T-helper 2 cell (primary cell): Measurements from ENCODE around the gene ADIPOQ.
"Not testable (repeated sequence)": the region's sequence is repeated elsewhere in the genome, so short reads cannot be mapped to it uniquely, and the experiment has no call there.

ENCODE experiments used
- DNase-seq, 5 experiments: peaks; one replicate each; pipeline versions ENCODE4 v3.0.0 to v3.0.0-alpha.2; 2012 to 2022

Gene ADIPOQ

DNA sequence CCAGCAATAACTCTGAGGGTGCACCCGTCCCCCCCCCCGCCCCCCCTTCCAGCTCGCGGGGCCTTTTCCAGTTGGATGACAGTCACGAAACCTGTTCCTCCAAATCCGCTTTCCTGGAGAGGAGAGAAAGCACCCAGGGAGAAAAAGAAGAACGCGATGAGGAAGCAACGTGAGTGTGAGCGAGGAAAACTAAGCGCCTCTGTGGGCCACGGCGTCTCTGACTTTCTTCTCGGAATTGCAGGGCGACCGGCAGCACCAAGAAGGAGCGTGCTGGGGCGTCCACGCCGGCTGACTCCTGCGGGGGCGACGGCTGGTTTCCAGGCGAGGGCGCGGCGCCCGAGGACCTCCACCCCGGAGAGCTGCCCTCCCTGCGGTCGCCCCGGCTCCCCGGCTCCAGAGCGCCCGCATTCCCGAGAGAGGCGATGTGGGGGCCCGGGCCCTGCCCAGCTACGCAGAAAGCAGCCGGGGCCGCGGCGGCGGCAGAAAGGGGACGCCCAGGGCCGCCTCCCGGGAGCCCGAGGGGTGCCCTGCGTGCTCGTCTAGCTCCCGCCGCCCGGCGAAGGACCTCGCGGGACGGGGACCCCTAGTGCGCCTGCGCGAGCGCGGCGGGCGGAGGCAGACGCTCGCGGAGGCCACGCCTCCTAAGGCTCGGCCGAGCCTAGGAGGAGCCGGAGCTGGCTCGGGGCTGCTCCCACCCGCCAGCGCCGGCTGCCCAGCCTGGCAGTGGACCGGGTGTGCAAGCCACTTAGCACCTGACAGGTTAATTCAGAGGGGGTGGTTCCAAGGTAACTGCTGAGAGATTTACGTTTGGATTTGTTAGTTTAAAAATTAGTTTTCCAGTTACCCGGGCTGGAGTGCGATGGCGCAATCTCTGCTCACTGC is 15.3 kb upstream of the ADIPOQ start:
- peak; percentile 75 to 90 (median 82) for DNase-seq

DNA sequence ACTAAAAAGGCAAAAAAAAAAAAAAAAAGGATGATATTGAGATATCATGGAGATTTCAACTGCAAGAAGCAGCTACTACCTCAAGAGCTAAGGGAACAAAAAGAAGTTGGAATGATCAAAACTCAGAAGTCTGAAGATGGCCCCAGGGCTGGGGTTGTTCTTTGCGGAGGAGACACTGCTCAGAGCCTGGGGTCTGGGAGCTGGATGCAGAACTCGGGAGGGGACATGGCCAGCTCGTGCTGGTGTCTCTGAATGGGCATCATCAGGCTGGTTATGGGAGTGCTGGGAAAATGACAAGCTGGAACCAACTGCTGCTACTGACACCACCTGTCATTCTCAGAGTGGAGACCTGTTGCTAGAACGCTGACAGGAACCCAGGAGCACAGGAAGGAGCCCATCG is 14.2 kb upstream of the ADIPOQ start:
- no peak for DNase-seq

- DNase-seq, result no peak
These were observed 10.7 kb upstream of the ADIPOQ start for GRCh38 chr3:186831798-186832197.

DNA sequence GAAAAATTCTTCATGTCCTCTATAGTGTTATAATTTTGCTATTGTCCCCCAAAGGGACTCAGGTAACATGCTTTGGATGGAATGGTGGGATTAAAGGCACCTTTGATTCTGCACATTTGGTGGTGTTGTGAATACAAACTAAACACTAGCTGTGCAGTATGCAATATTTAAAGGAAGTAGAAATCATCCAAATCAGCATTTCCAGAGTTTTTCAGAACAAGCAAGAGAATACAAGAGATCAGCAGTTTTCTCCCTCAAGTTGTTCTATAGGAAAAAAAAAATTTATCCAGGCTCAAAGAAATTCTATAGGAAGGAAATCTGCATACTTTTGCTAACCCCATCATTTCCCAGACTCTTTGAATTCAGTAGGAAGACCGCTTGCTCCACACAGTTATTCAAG is 10.2 kb upstream of the ADIPOQ start:
- DNase-seq, result no peak

- DNase-seq, result no peak
These were observed 2.5 kb upstream of the ADIPOQ start for GRCh38 chr3:186839874-186840641.

DNA sequence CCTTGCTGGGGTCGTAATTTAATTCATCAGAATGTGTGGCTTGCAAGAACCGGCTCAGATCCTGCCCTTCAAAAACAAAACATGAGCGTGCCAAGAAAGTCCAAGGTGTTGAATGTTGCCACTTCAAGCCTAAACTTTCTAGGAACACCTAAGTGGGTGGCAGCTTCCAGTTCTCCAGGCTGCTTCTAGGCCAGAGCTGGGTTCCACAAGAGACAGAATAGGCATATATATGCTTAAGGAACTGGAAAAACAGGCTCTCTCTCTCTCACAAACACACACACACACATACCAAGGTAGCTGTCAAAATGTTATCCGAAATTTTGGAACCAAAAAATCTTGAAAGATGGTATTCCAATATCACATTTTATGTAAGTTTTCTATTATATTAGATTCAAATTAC is 890 bp upstream of the ADIPOQ start:
- no peak for DNase-seq

DNA sequence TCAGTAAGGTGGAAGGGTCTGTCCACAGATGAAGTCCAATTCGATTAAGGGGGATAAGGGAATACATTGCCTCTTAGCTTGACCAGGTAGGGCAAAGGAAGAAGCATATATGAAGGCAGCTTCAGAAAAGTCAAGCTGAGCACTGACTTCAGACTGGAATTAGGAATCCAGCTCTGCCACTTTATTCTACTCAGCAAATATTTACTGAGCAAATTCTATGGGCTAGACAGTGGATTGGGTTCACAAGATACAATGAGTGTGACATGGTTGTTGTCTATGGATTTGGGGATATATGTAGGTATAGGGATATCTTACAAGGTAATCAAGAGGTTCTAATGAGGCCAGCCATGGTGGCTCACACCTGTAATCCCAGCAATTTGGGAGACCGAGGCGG is 526 bp downstream of the ADIPOQ start:
- no peak for DNase-seq

GRCh38 chr3:186844908-186845307 is 2.4 kb downstream of the ADIPOQ start:
- DNase-seq, result no peak

GRCh38 chr3:186845756-186846155 is 3.2 kb downstream of the ADIPOQ start:
- no peak for DNase-seq

DNA sequence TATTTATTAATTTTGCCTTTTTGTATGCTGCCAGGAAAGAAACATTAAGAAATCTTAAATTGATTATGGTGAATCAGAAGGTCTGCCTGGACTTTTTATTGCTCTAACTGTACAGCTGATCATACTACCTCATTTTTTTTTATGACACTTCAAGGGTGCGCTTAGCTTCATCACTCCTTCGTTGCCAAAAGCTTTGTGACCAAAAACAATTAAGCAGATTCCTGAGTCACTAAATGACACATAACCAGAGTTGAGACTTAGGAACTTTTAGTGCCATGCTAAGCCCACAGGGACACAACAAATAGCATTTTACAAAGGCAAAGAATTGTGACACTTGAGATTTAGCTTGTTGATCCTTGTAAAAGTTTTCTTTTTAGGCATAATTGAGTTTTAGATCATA is 4.9 kb downstream of the ADIPOQ start:
- DNase-seq, result no peak

DNA sequence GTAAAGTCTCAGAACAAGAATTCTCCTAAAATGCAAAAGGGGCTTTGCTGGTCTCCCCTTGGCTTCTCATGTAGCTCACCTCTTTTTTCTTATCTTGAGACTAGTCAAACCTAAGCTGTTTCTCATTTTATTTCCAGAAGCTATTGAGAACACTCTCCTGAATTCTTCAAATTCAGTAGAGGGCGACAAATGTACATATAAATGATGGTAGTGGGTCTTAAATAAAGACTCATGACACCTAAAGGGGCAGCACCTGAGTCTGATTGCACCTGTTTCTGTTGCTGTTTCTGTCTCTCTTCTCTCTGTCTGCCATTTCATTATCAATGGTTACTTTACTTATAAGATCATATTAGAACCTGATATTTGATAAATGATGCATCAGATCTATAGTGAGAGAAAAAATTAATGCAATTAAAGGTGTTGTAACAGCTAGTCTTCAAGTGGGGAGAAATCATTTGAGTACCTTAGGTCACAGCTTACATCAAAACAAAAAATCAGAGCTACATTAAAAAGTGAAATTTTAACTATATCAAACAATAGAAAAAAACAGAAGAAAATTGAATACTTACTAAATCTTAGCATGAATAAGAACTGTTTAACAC is 7.0 kb downstream of the ADIPOQ start:
- peak in 2 of 5 experiments; percentile 42 to 80 for DNase-seq

GRCh38 chr3:186851835-186852234 is 9.3 kb downstream of the ADIPOQ start:
- DNase-seq, result not testable (repeated sequence)

GRCh38 chr3:186852994-186853393 is 10.5 kb downstream of the ADIPOQ start:
- DNase-seq, result no peak

DNA sequence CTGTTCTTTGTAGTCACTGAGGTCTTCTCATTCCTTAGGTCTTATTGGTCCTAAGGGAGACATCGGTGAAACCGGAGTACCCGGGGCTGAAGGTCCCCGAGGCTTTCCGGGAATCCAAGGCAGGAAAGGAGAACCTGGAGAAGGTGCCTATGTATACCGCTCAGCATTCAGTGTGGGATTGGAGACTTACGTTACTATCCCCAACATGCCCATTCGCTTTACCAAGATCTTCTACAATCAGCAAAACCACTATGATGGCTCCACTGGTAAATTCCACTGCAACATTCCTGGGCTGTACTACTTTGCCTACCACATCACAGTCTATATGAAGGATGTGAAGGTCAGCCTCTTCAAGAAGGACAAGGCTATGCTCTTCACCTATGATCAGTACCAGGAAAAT is 11.6 kb downstream of the ADIPOQ start:
- no peak for DNase-seq

- no peak for DNase-seq
These were observed 12.4 kb downstream of the ADIPOQ start for GRCh38 chr3:186854954-186855353.

GRCh38 chr3:186857743-186858142 is 15.2 kb downstream of the ADIPOQ start:
- DNase-seq, result no peak

- DNase-seq, result not testable (repeated sequence)
These were observed 22.8 kb downstream of the ADIPOQ start for GRCh38 chr3:186865215-186865853.

DNA sequence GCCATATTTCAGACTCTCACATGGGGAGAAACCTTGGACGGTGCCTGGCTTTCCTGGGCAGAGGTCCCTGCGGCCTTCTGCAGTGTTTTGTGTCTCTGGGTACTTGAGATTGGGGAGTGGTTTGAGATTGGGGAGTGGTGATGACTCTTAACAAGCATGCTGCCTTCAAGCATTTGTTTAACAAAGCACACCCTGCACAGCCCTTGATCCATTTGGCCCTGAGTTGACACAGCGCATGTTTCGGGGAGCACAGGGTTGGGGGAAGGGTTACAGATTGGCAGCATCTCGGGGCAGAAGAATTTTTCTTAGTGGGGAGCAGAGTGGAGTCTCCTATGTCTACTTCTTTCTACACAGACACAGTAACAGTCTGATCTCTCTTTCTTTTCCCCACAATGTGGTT is 23.6 kb downstream of the ADIPOQ start:
- not testable (repeated sequence) for DNase-seq

GRCh38 chr3:186869253-186870100 is 27.0 kb downstream of the ADIPOQ start:
- DNase-seq, result no peak

DNA sequence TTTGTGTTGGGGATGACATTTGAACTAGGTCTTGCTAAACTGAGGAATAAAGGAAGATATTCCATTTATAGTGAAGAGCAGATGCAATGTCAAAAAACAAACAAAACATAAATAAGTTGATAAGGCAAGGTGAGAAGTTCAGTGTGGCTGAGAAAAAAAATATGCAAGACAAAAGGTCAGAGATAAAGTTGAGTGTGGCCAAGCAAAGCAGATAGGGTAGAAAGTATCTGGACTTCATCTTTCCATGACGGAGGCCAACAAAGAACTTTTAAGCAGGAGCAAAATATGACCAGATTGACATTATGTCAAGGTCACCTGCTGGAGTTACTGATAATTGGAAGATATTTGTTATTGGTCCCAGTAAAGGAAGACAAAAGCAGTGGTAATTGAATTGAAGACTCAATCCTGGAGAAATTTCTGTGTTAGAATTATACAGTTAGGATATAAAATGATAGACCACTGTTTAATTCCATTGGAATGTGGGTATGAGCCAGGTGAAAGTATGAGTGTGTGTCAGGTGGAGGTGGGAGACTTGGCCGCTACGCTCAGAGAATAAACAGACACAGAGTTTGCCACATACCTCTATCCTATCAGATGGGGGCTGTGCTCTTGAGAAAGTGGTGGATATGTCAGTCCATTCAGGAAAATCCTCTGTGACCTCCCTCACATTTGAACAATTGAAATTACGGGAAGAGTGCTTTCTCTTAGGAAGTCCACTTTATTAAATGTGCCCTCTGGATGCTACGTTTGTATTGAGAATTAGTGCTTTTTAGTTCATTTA is 28.1 kb downstream of the ADIPOQ start:
- DNase-seq, result no peak

- peak in 1 of 5 experiments; percentile 81 for DNase-seq
These were observed 29.0 kb downstream of the ADIPOQ start for GRCh38 chr3:186871403-186871924.
